Natural killer cell (primary cell): ENCODE measurements around the gene ZNF574. TPM values are rescaled to one million over a fixed set of nuclear protein-coding genes. Genes with fewer than 3 reads are reported as not detected.

Experiments used
- ATAC-seq, 3 donors: fragments of 150-1000 bp in 2 of 3; fragments of 200-7000 bp in 1 of 3; cut with Tn5 transposase; 1 replicate in 1 of 3; 2 replicates in 2 of 3; pipeline ENCODE4 v1.10.0; 2021; ENCODE audit warnings: mild to moderate bottlenecking in 2 of 3, moderate library complexity in 2 of 3
- DNase-seq, 2 donors: peaks; one replicate each; pipeline versions ENCODE4 v3.0.0 to v3.0.0-alpha.2; 2013 to 2021; ENCODE audit warnings: mixed read lengths in 1 of 2
- H3K27ac ChIP-seq: one replicate; pipeline ENCODE4 v1.5.1; 2013; ENCODE audit warnings: mild to moderate bottlenecking, low read length
- H3K27me3 ChIP-seq: one replicate; pipeline ENCODE4 v1.6.1; 2013; ENCODE audit warnings: low read length; ENCODE audit not compliant: control insufficient read depth, insufficient read depth
- H3K36me3 ChIP-seq: one replicate; pipeline ENCODE4 v1.6.1; 2013; ENCODE audit warnings: low read length; ENCODE audit not compliant: control insufficient read depth, insufficient read depth
- H3K4me1 ChIP-seq: one replicate; pipeline ENCODE4 v1.6.1; 2013; ENCODE audit warnings: low read length; ENCODE audit not compliant: control insufficient read depth, insufficient read depth
- H3K4me3 ChIP-seq: one replicate; pipeline ENCODE4 v1.5.1; 2013; ENCODE audit warnings: low read length
- H3K9me3 ChIP-seq: one replicate; pipeline ENCODE4 v1.6.1; 2013; ENCODE audit warnings: low read length; ENCODE audit not compliant: control insufficient read depth, insufficient read depth
- H3K27ac Mint-ChIP-seq, 2 donors: one replicate each; pipeline ENCODE4 v1.8.0; 2022; ENCODE audit warnings: mild to moderate bottlenecking in 2 of 2, mixed read lengths in 2 of 2, moderate library complexity in 1 of 2
- H3K27me3 Mint-ChIP-seq, 2 donors: one replicate each; pipeline ENCODE4 v1.8.0; 2022; ENCODE audit warnings: low read depth in 2 of 2, mixed read lengths in 2 of 2
- H3K36me3 Mint-ChIP-seq: one replicate; pipeline ENCODE4 v1.8.0; 2022; ENCODE audit warnings: mixed read lengths
- H3K4me1 Mint-ChIP-seq, 2 donors: one replicate each; pipeline ENCODE4 v1.8.0; 2022; ENCODE audit warnings: mixed read lengths in 2 of 2
- H3K4me3 Mint-ChIP-seq: one replicate; pipeline ENCODE4 v1.8.0; 2022; ENCODE audit warnings: mild to moderate bottlenecking, moderate library complexity, mixed read lengths
- H3K9me3 Mint-ChIP-seq, 2 donors: one replicate each; pipeline ENCODE4 v1.8.0; 2022; ENCODE audit warnings: mixed read lengths in 2 of 2
- CTCF ChIP-seq: fragments of 200-600 bp; IDR thresholded peaks from one replicate; pipeline ENCODE4 v1.8.0; 2022; ENCODE audit warnings: antibody characterized with exemption
- WGBS: methylation state at CpG from one replicate; pipeline ENCODE4 v1.1.7; 2013; ENCODE audit warnings: missing lambda C conversion rate; ENCODE audit not compliant: insufficient coverage; 5-methylcytosine and 5-hydroxymethylcytosine counted together
- intact Hi-C: fragments of 100-400 bp; cut with micrococcal nuclease; formaldehyde crosslinking; loops from one replicate; pipeline ENCODE4 v1.14.2; 2022
- total RNA-seq, 4 donors: library from RNA; stranded (reverse); fragments of 120-200 nt in 1 of 4; gene quantifications; one replicate each; pipeline versions ENCODE4 v1.2.3 to v1.2.4, GENCODE V29; 2013 to 2022

ZNF574 gene
- total RNA-seq, 3 donors from 2014 or later (not counting 1 experiment from before 2014, with no cell fraction given) = 21.6 to 23.7 (median 23.1) TPM

- H3K9me3 ChIP-seq = no peaks in the 10 kb centered on the region
- no peaks in the 10 kb centered on the region for H3K9me3 Mint-ChIP-seq
- no peaks in the 10 kb centered on the region for H3K4me1 ChIP-seq
- WGBS = 95% methylated on average over 5 of the region's 5 CpGs
- peak overlapping the region in 1 of 2 donors; percentile 60 for H3K27ac Mint-ChIP-seq
- no peak overlapping the region for H3K4me3 ChIP-seq
- ATAC-seq (no peak), DNase-seq (no peak)
- TF ChIP-seq CTCF = no peak
- H3K27me3 ChIP-seq = no peaks in the 10 kb centered on the region
- no peaks in the 10 kb centered on the region for H3K36me3 Mint-ChIP-seq
- no peak overlapping the region for H3K4me3 Mint-ChIP-seq
- H3K36me3 ChIP-seq = peaks cover 38% of the 10 kb centered on the region
- peaks cover 0 to 2% of the 10 kb centered on the region in 2 donors for H3K27me3 Mint-ChIP-seq
- H3K27ac ChIP-seq = no peak overlapping the region
- intact Hi-C loops = no loop called here
- H3K4me1 Mint-ChIP-seq = peaks cover 13 to 16% of the 10 kb centered on the region in 2 donors
These were observed 7.6 kb downstream of the ZNF574 start for GRCh38 chr19:42083537-42083936.

- intact Hi-C loops = no loop called here
- H3K4me3 ChIP-seq = no peak overlapping the region
- peaks cover 14% of the 10 kb centered on the region for H3K4me1 ChIP-seq
- H3K27ac ChIP-seq = no peak overlapping the region
- ATAC-seq = no peak
- H3K9me3 Mint-ChIP-seq = no peaks in the 10 kb centered on the region
- peaks cover 23 to 37% of the 10 kb centered on the region in 2 donors for H3K4me1 Mint-ChIP-seq
- no peak overlapping the region for H3K4me3 Mint-ChIP-seq
- no peak overlapping the region for H3K27ac Mint-ChIP-seq
- TF ChIP-seq CTCF = no peak
- DNase-seq = no peak
- peaks cover 11% of the 10 kb centered on the region for H3K36me3 ChIP-seq
- no peaks in the 10 kb centered on the region for H3K9me3 ChIP-seq
- 86% methylated on average over 4 of the region's 9 CpGs for WGBS
- peaks cover 0 to 2% of the 10 kb centered on the region in 2 donors for H3K27me3 Mint-ChIP-seq
- H3K36me3 Mint-ChIP-seq = no peaks in the 10 kb centered on the region
- no peaks in the 10 kb centered on the region for H3K27me3 ChIP-seq
These were observed 10.3 kb downstream of the ZNF574 start for GRCh38 chr19:42086188-42086736.

- ATAC-seq = no peak
- H3K27ac Mint-ChIP-seq = no peak overlapping the region
- H3K9me3 ChIP-seq = no peaks in the 10 kb centered on the region
- 77% methylated on average over 5 of the region's 11 CpGs for WGBS
- no peak for DNase-seq
- H3K36me3 Mint-ChIP-seq = no peaks in the 10 kb centered on the region
- H3K27me3 ChIP-seq = no peaks in the 10 kb centered on the region
- no peak for TF ChIP-seq CTCF
- intact Hi-C loops = no loop called here
- no peak overlapping the region for H3K4me3 Mint-ChIP-seq
- H3K27ac ChIP-seq = no peak overlapping the region
- peaks cover 16 to 33% of the 10 kb centered on the region in 2 donors for H3K4me1 Mint-ChIP-seq
- H3K9me3 Mint-ChIP-seq = no peaks in the 10 kb centered on the region
- no peak overlapping the region for H3K4me3 ChIP-seq
- H3K4me1 ChIP-seq = peaks cover 21% of the 10 kb centered on the region
- H3K36me3 ChIP-seq = peaks cover 5% of the 10 kb centered on the region
- H3K27me3 Mint-ChIP-seq = peaks cover 0 to 2% of the 10 kb centered on the region in 2 donors
These were observed 11.0 kb downstream of the ZNF574 start for GRCh38 chr19:42086770-42087550.
